A549 (cell line): Measurements from ENCODE around the gene SBNO2. TPM values are rescaled to one million over a fixed set of nuclear protein-coding genes. Genes with fewer than 3 reads are reported as not detected.

Source experiments
- ATAC-seq, 2 experiments: fragments of 200-7000 bp in 1 of 2; fragments of >200 bp in 1 of 2; cut with Nextera tagmentation in 1 of 2; cut with Tn5 transposase in 1 of 2; 3 replicates each; pipeline versions ENCODE4 v1.8.0 to v1.9.1; 2018 to 2020; ENCODE audit warnings: mild to moderate bottlenecking in 1 of 2, moderate library complexity in 1 of 2
- CTCF ChIA-PET: fragments of 300-600 bp; sonication (Branson Sonifier 250); formaldehyde crosslinking; extraction: SDS; loops from one replicate; lab custom pipeline; 2021; ENCODE audit warnings: antibody characterized with exemption, inconsistent platforms; lab: Yijun Ruan, JAX
- POLR2A ChIA-PET: fragments of 350-600 bp; formaldehyde crosslinking; extraction: SDS; loops from one replicate; lab custom pipeline; 2021; ENCODE audit warnings: antibody characterized with exemption, inconsistent platforms; lab: Yijun Ruan, JAX
- DNase-seq, 2 experiments: peaks; one replicate each; pipeline versions ENCODE4 v3.0.0 to v3.0.0-alpha.2; 2011 to 2016; ENCODE audit warnings: low read depth in 1 of 2, low spot score in 1 of 2
- FAIRE-seq: peaks from 2 replicates; lab custom pipeline; 2011; peaks lifted over from hg19 to GRCh38; lab: Jason Lieb, UNC
- H3K27ac ChIP-seq, 2 experiments: fragments of >200 bp; sonication (Bioruptor Twin); formaldehyde crosslinking; 3 replicates each; pipeline ENCODE4 v1.5.1; 2016 to 2017
- H3K4me1 ChIP-seq: fragments of >200 bp; sonication (Bioruptor Twin); formaldehyde crosslinking; 3 replicates; pipeline ENCODE4 v1.6.1; 2016
- H3K4me2 ChIP-seq: fragments of >200 bp; sonication (Bioruptor Twin); formaldehyde crosslinking; 3 replicates; pipeline ENCODE4 v1.6.1; 2016
- H3K4me3 ChIP-seq: fragments of >200 bp; sonication (Bioruptor Twin); formaldehyde crosslinking; 3 replicates; pipeline ENCODE4 v1.5.1; 2016
- H3K9me3 ChIP-seq: fragments of >200 bp; sonication (Bioruptor Twin); formaldehyde crosslinking; 3 replicates; pipeline ENCODE4 v1.6.1; 2016
- CBX2 ChIP-seq: fragments of 200-600 bp; sonication (generic); IDR thresholded peaks from 2 replicates; pipeline ENCODE4 v1.6.1; 2016; ENCODE audit warnings: low read depth, mild to moderate bottlenecking, borderline replicate concordance
- CBX8 ChIP-seq: fragments of 200-600 bp; sonication (generic); IDR thresholded peaks from 2 replicates; pipeline ENCODE4 v1.6.1; 2016
- E2F6 ChIP-seq: IDR thresholded peaks from 2 replicates; pipeline ENCODE4 v1.6.1; 2012; ENCODE audit warnings: low read depth, borderline replicate concordance
- EP300 ChIP-seq, 2 experiments: fragments of >200 bp; sonication (Bioruptor Twin); formaldehyde crosslinking; IDR thresholded peaks; 2 replicates in 1 of 2; 3 replicates in 1 of 2; pipeline ENCODE4 v1.6.1; 2016 to 2017
- ESRRA ChIP-seq: fragments of 150-350 bp; IDR thresholded peaks from 2 replicates; pipeline ENCODE4 v1.6.1; 2014; ENCODE audit warnings: mild to moderate bottlenecking, low read length, borderline replicate concordance
- FOSB ChIP-seq: fragments of 250-450 bp; sonication (Bioruptor Pico); IDR thresholded peaks from 2 replicates; pipeline ENCODE4 v1.5.0; 2020; ENCODE audit warnings: mild to moderate bottlenecking, moderate library complexity
- FOSL2 ChIP-seq, 2 experiments: fragments of 450-650 bp in 1 of 2; fragments of >200 bp in 1 of 2; sonication (Bioruptor Twin) in 1 of 2; formaldehyde crosslinking; IDR thresholded peaks; 2 replicates each; pipeline versions ENCODE4 v1.5.0 to v1.6.1; 2016 to 2020; ENCODE audit warnings: mild to moderate bottlenecking in 1 of 2, moderate library complexity in 1 of 2
- FOXS1 ChIP-seq: fragments of 250-450 bp; sonication (Bioruptor Pico); IDR thresholded peaks from 2 replicates; pipeline ENCODE4 v1.5.0; 2020; ENCODE audit warnings: mild to moderate bottlenecking, moderate library complexity
- HES2 ChIP-seq: fragments of >200 bp; sonication (Bioruptor Twin); formaldehyde crosslinking; IDR thresholded peaks from 2 replicates; pipeline ENCODE4 v1.6.1; 2016
- HEYL ChIP-seq: fragments of 250-450 bp; sonication (Bioruptor Pico); IDR thresholded peaks from 2 replicates; pipeline ENCODE4 v1.8.0; 2021; ENCODE audit warnings: mild to moderate bottlenecking, moderate library complexity
- HMGXB4 ChIP-seq: fragments of 250-450 bp; sonication (Bioruptor Pico); IDR thresholded peaks from 2 replicates; pipeline ENCODE4 v1.5.0; 2021; ENCODE audit warnings: mild to moderate bottlenecking, moderate library complexity, borderline replicate concordance
- HOXA7 ChIP-seq: fragments of 250-450 bp; sonication (Bioruptor Pico); IDR thresholded peaks from 2 replicates; pipeline ENCODE4 v1.5.0; 2020; ENCODE audit warnings: mild to moderate bottlenecking, moderate library complexity
- HOXB13 ChIP-seq: fragments of 250-450 bp; sonication (Bioruptor Pico); IDR thresholded peaks from 2 replicates; pipeline ENCODE4 v1.5.0; 2020; ENCODE audit warnings: low read depth, mild to moderate bottlenecking, moderate library complexity
- JUN ChIP-seq, 2 experiments: fragments of >200 bp; sonication (Bioruptor Twin); formaldehyde crosslinking; IDR thresholded peaks; 2 replicates in 1 of 2; 3 replicates in 1 of 2; pipeline ENCODE4 v1.6.1; 2016 to 2017
- KDM1A ChIP-seq: fragments of 200-600 bp; sonication (generic); IDR thresholded peaks from 2 replicates; pipeline ENCODE4 v1.6.1; 2016; ENCODE audit warnings: low read depth, mild to moderate bottlenecking
- KDM5A ChIP-seq: fragments of 200-600 bp; sonication (generic); IDR thresholded peaks from 2 replicates; pipeline ENCODE4 v1.6.1; 2016; ENCODE audit warnings: antibody characterized with exemption, mild to moderate bottlenecking
- MAX ChIP-seq: IDR thresholded peaks from 2 replicates; pipeline ENCODE4 v1.6.1; 2012
- MAZ ChIP-seq: fragments of 150-350 bp; IDR thresholded peaks from 2 replicates; pipeline ENCODE4 v1.6.1; 2014; ENCODE audit warnings: antibody characterized with exemption, low read depth, low read length, borderline replicate concordance
- MYC ChIP-seq: IDR thresholded peaks from 2 replicates; pipeline ENCODE4 v1.6.1; 2012; ENCODE audit warnings: mild to moderate bottlenecking, inconsistent platforms, low read length, improper control_type of control experiment, borderline replicate concordance
- POLR2AphosphoS2 ChIP-seq: conservative IDR thresholded peaks from 2 replicates; pipeline ENCODE4 v1.6.1; 2012; ENCODE audit warnings: low read length, improper control_type of control experiment, inconsistent platforms
- RAD21 ChIP-seq, 2 experiments: fragments of >200 bp in 1 of 2; sonication (Bioruptor Twin) in 1 of 2; formaldehyde crosslinking in 1 of 2; IDR thresholded peaks in 1 of 2; conservative IDR thresholded peaks in 1 of 2; 2 replicates in 1 of 2; 3 replicates in 1 of 2; pipeline ENCODE4 v1.6.1; 2012 to 2018; ENCODE audit warnings: inconsistent platforms in 1 of 2
- REST ChIP-seq: fragments of 200-600 bp; sonication (generic); IDR thresholded peaks from 2 replicates; pipeline ENCODE4 v1.6.1; 2016; ENCODE audit warnings: antibody characterized with exemption, mild to moderate bottlenecking, moderate library complexity
- TP53 ChIP-seq: fragments of 250-450 bp; sonication (Bioruptor Pico); IDR thresholded peaks from 2 replicates; pipeline ENCODE4 v1.5.0; 2021; ENCODE audit warnings: mild to moderate bottlenecking, moderate library complexity
- USF2 ChIP-seq: fragments of 450-650 bp; IDR thresholded peaks from 2 replicates; pipeline ENCODE4 v1.6.1; 2014; ENCODE audit warnings: antibody characterized with exemption
- WGBS: methylation state at CpG from one replicate; pipeline ENCODE4 v1.1.6; 2017; ENCODE audit errors: missing lambda C conversion rate; 5-methylcytosine and 5-hydroxymethylcytosine counted together
- polyA plus RNA-seq, 4 experiments: library from polyadenylated mRNA; depleted of rRNA in 3 of 4; stranded (reverse); fragments of >200 nt; fragmentation: RNase III in 1 of 4; extraction: RNeasy Plus Mini Kit Qiagen cat#74134 plus additional on column Dnase treatment in 1 of 4; gene quantifications; 2 replicates in 3 of 4; 3 replicates in 1 of 4; pipeline ENCODE4 v1.2.3, GENCODE V29; 2011 to 2017

Gene SBNO2
- polyA plus RNA-seq, 2 of the 4 experiments (the other 2 are of a cell fraction), result 6.8 to 27.0 TPM

GRCh38 chr19:1171755-1172352 lies 2.2 kb downstream of the SBNO2 start:
- 40% methylated on average over 3 of the region's 15 CpGs for WGBS
- no peak for FAIRE-seq
- peak overlapping the region; percentile 100 for H3K27ac ChIP-seq
- TF ChIP-seq HES2 (no peak), USF2 (no peak), MAX (no peak), E2F6 (no peak), HOXB13 (CRISPR knock-in tag) (no peak), ESRRA (no peak), MYC (no peak), RAD21 (conservative IDR thresholded peaks at IDR 0.05 in 1 of 2, IDR thresholded peaks at IDR 0.05 in 1 of 2) (no peak), KDM5A (no peak), HMGXB4 (CRISPR knock-in tag) (no peak), FOSB (CRISPR knock-in tag) (no peak), CBX2 (no peak)
- peak overlapping the region; percentile 93 for H3K4me2 ChIP-seq
- ChIA-PET POLR2A (no interaction called here), CTCF (interaction anchor here (1.0 kb wide), 1 partner anchor 60 kb away, joined by 3 read pairs; no protein-coding TSS in a partner anchor)
- H3K4me3 ChIP-seq, result peak overlapping the region; percentile 98
- H3K9me3 ChIP-seq, result no peaks in the 10 kb centered on the region
- ATAC-seq, result peak in 1 of 2 experiments; percentile 2; a peak in 2 of 6 replicates
- DNase-seq, result no peak
- peaks cover 64% of the 10 kb centered on the region for H3K4me1 ChIP-seq

GRCh38 chr19:1170938-1171754 lies 2.9 kb downstream of the SBNO2 start:
- CTCF ChIA-PET, result interaction anchor here (1.0 kb wide), 1 partner anchor 59 kb away, joined by 3 read pairs; no protein-coding TSS in a partner anchor
- Histone ChIP-seq H3K4me3 (no peak overlapping the region), H3K9me3 (no peaks in the 10 kb centered on the region), H3K4me1 (peaks cover 57% of the 10 kb centered on the region), H3K27ac (peak overlapping the region; percentile 100; a peak in 5 of 6 replicates), H3K4me2 (peak overlapping the region; percentile 93)
- WGBS, result 92% methylated on average over 26 of the region's 38 CpGs
- FAIRE-seq (no peak), ATAC-seq (no peak), DNase-seq (no peak)
- POLR2A ChIA-PET, result no interaction called here
- TF ChIP-seq FOXS1 (CRISPR knock-in tag) (no peak), HOXB13 (CRISPR knock-in tag) (no peak), HEYL (CRISPR knock-in tag) (no peak), TP53 (no peak), REST (no peak), HOXA7 (CRISPR knock-in tag) (no peak), KDM1A (no peak), FOSB (CRISPR knock-in tag) (no peak), FOSL2 (IDR thresholded peaks at IDR 0.05) (no peak), FOSL2 (CRISPR knock-in tag; IDR thresholded peaks at IDR 0.05) (no peak), JUN (IDR thresholded peaks at IDR 0.05) (no peak), MAZ (no peak), MAX (no peak), POLR2AphosphoS2 (no peak), EP300 (IDR thresholded peaks at IDR 0.05) (no peak), CBX8 (no peak)
